HEK293 (cell line): ENCODE data around the gene ZNF618.

Experiments used
- CTCF ChIP-seq: fragments of 450-650 bp; formaldehyde crosslinking; IDR thresholded peaks from 2 replicates; pipeline ENCODE4 v1.5.1; 2016; ENCODE audit warnings: missing biosample characterization, missing genetic modification characterization
- HOXA7 ChIP-seq: sonication (generic); formaldehyde crosslinking; IDR thresholded peaks from 2 replicates; pipeline ENCODE4 v1.8.1; 2022; ENCODE audit warnings: missing genetic modification reagents, borderline replicate concordance
- REST ChIP-seq: fragments of 450-650 bp; formaldehyde crosslinking; IDR thresholded peaks from 2 replicates; pipeline ENCODE4 v1.5.1; 2016; ENCODE audit warnings: missing biosample characterization, missing genetic modification characterization
- YY1 ChIP-seq: fragments of 450-650 bp; formaldehyde crosslinking; IDR thresholded peaks from 2 replicates; pipeline ENCODE4 v1.5.1; 2018; ENCODE audit warnings: missing biosample characterization, missing genetic modification characterization
- ZFP37 ChIP-seq: fragments of 450-650 bp; formaldehyde crosslinking; IDR thresholded peaks from 2 replicates; pipeline ENCODE4 v1.5.1; 2016; ENCODE audit warnings: missing biosample characterization, missing genetic modification characterization
- ZNF239 ChIP-seq: fragments of 450-650 bp; formaldehyde crosslinking; IDR thresholded peaks from 2 replicates; pipeline ENCODE4 v1.5.1; 2016; ENCODE audit warnings: missing biosample characterization, missing genetic modification characterization
- ZNF513 ChIP-seq: fragments of 450-650 bp; IDR thresholded peaks from 2 replicates; pipeline ENCODE4 v1.5.1; 2018; ENCODE audit warnings: missing biosample characterization, missing genetic modification characterization

- TF ChIP-seq REST (tag by site-specific recombination) (no peak), ZNF513 (tag by site-specific recombination) (no peak), HOXA7 (CRISPR knock-in tag) (no peak), ZFP37 (tag by site-specific recombination) (no peak), CTCF (tag by site-specific recombination) (no peak), ZNF239 (tag by site-specific recombination) (no peak), YY1 (tag by site-specific recombination) (no peak)
Observed at GRCh38 chr9:114096041-114096511, 220.0 kb downstream of the ZNF618 start.
